ENCODE data around the gene SORCS1. TPM values are rescaled to one million over a fixed set of nuclear protein-coding genes. Genes with fewer than 3 reads are reported as not detected.
"Not testable (repeated sequence)": the region's sequence is repeated elsewhere in the genome, so short reads cannot be mapped to it uniquely, and the experiment has no call there.

The SORCS1 gene
- total RNA-seq, 2 experiments from 2014 or later, result not detected

- no peaks in the 10 kb centered on the region for H3K36me3 Mint-ChIP-seq (ENCODE audit: low read depth)
Observed at GRCh38 chr10:106942035-106942662, 222.4 kb downstream of the SORCS1 start.

GRCh38 chr10:106941297-106942034 is 223.0 kb downstream of the SORCS1 start:
- CTCF ChIA-PET, result no interaction called here
- DNase-seq, result no peak
- POLR2A ChIA-PET, result no interaction called here
- no peak overlapping the region for H3K27ac Mint-ChIP-seq
- no peaks in the 10 kb centered on the region for H3K36me3 Mint-ChIP-seq (ENCODE audit: low read depth)
- no peaks in the 10 kb centered on the region for H3K9me3 Mint-ChIP-seq (ENCODE audit: insufficient read depth)
- H3K4me3 Mint-ChIP-seq, result no peak overlapping the region
- H3K27me3 Mint-ChIP-seq (ENCODE audit: low read depth), result no peaks in the 10 kb centered on the region
- H3K4me1 Mint-ChIP-seq (ENCODE audit: low read depth), result no peaks in the 10 kb centered on the region
- ATAC-seq, result no peak

More at GRCh38 chr10:106942035-106942662, 222.4 kb downstream of the SORCS1 start:
- H3K27ac Mint-ChIP-seq, result no peak overlapping the region
- ChIA-PET CTCF (no interaction called here), POLR2A (no interaction called here)
- no peak overlapping the region for H3K4me3 Mint-ChIP-seq
- ATAC-seq, result no peak
- no peaks in the 10 kb centered on the region for H3K27me3 Mint-ChIP-seq (ENCODE audit: low read depth)
- no peak for DNase-seq
- H3K9me3 Mint-ChIP-seq (ENCODE audit: insufficient read depth), result no peaks in the 10 kb centered on the region
- H3K4me1 Mint-ChIP-seq (ENCODE audit: low read depth), result no peaks in the 10 kb centered on the region

GRCh38 chr10:106938513-106938912 is 226.0 kb downstream of the SORCS1 start:
- Mint-ChIP-seq H3K9me3 (ENCODE audit: insufficient read depth) (no peaks in the 10 kb centered on the region), H3K36me3 (ENCODE audit: low read depth) (no peaks in the 10 kb centered on the region), H3K4me3 (no peak overlapping the region), H3K4me1 (ENCODE audit: low read depth) (no peaks in the 10 kb centered on the region), H3K27ac (no peak overlapping the region), H3K27me3 (ENCODE audit: low read depth) (no peaks in the 10 kb centered on the region)
- ChIA-PET POLR2A (no interaction called here), CTCF (no interaction called here)
- ATAC-seq, result no peak
- DNase-seq, result no peak

- Mint-ChIP-seq H3K9me3 (ENCODE audit: insufficient read depth) (no peaks in the 10 kb centered on the region), H3K27me3 (ENCODE audit: low read depth) (no peaks in the 10 kb centered on the region), H3K36me3 (ENCODE audit: low read depth) (no peaks in the 10 kb centered on the region), H3K4me1 (ENCODE audit: low read depth) (no peaks in the 10 kb centered on the region), H3K4me3 (no peak overlapping the region), H3K27ac (no peak overlapping the region)
- CTCF ChIA-PET, result no interaction called here
- POLR2A ChIA-PET, result no interaction called here
- DNase-seq (no peak), ATAC-seq (no peak)
Observed at GRCh38 chr10:106935978-106936451, 228.5 kb downstream of the SORCS1 start.

- no peak overlapping the region for H3K4me3 Mint-ChIP-seq
- no peaks in the 10 kb centered on the region for H3K27me3 Mint-ChIP-seq (ENCODE audit: low read depth)
- POLR2A ChIA-PET, result no interaction called here
- no peaks in the 10 kb centered on the region for H3K9me3 Mint-ChIP-seq (ENCODE audit: insufficient read depth)
- ATAC-seq (no peak), DNase-seq (no peak)
- no peak overlapping the region for H3K27ac Mint-ChIP-seq
- no peaks in the 10 kb centered on the region for H3K4me1 Mint-ChIP-seq (ENCODE audit: low read depth)
- CTCF ChIA-PET, result no interaction called here
- H3K36me3 Mint-ChIP-seq (ENCODE audit: low read depth), result no peaks in the 10 kb centered on the region
Observed at GRCh38 chr10:106931853-106932249, 232.7 kb downstream of the SORCS1 start.

GRCh38 chr10:106931159-106931852 is 233.2 kb downstream of the SORCS1 start:
- H3K4me3 Mint-ChIP-seq, result no peak overlapping the region
- H3K27me3 Mint-ChIP-seq (ENCODE audit: low read depth), result no peaks in the 10 kb centered on the region
- DNase-seq (no peak), ATAC-seq (no peak)
- POLR2A ChIA-PET, result no interaction called here
- no peaks in the 10 kb centered on the region for H3K9me3 Mint-ChIP-seq (ENCODE audit: insufficient read depth)
- H3K27ac Mint-ChIP-seq, result no peak overlapping the region
- H3K4me1 Mint-ChIP-seq (ENCODE audit: low read depth), result no peaks in the 10 kb centered on the region
- CTCF ChIA-PET, result no interaction called here
- H3K36me3 Mint-ChIP-seq (ENCODE audit: low read depth), result no peaks in the 10 kb centered on the region

- DNase-seq (no peak), ATAC-seq (no peak)
- Mint-ChIP-seq H3K27me3 (ENCODE audit: low read depth) (no peaks in the 10 kb centered on the region), H3K4me1 (ENCODE audit: low read depth) (no peaks in the 10 kb centered on the region), H3K27ac (no peak overlapping the region), H3K36me3 (ENCODE audit: low read depth) (no peaks in the 10 kb centered on the region), H3K4me3 (no peak overlapping the region), H3K9me3 (ENCODE audit: insufficient read depth) (no peaks in the 10 kb centered on the region)
- ChIA-PET POLR2A (no interaction called here), CTCF (no interaction called here)
Observed at GRCh38 chr10:106930751-106931150, 233.8 kb downstream of the SORCS1 start.

GRCh38 chr10:106929291-106929895 is 235.1 kb downstream of the SORCS1 start:
- Mint-ChIP-seq H3K4me3 (no peak overlapping the region), H3K4me1 (ENCODE audit: low read depth) (no peaks in the 10 kb centered on the region), H3K27ac (no peak overlapping the region), H3K27me3 (ENCODE audit: low read depth) (no peaks in the 10 kb centered on the region), H3K36me3 (ENCODE audit: low read depth) (no peaks in the 10 kb centered on the region), H3K9me3 (ENCODE audit: insufficient read depth) (no peaks in the 10 kb centered on the region)
- ATAC-seq (no peak), DNase-seq (no peak)
- ChIA-PET CTCF (no interaction called here), POLR2A (no interaction called here)

GRCh38 chr10:106928151-106928550 is 236.4 kb downstream of the SORCS1 start:
- H3K36me3 Mint-ChIP-seq (ENCODE audit: low read depth); H3K4me1 Mint-ChIP-seq (ENCODE audit: low read depth); ATAC-seq; CTCF ChIA-PET; H3K9me3 Mint-ChIP-seq (ENCODE audit: insufficient read depth); H3K4me3 Mint-ChIP-seq; POLR2A ChIA-PET; H3K27ac Mint-ChIP-seq; H3K27me3 Mint-ChIP-seq (ENCODE audit: low read depth); DNase-seq: not testable (repeated sequence)

GRCh38 chr10:106925191-106925590 is 239.3 kb downstream of the SORCS1 start:
- Mint-ChIP-seq H3K4me1 (ENCODE audit: low read depth) (no peaks in the 10 kb centered on the region), H3K36me3 (ENCODE audit: low read depth) (no peaks in the 10 kb centered on the region), H3K9me3 (ENCODE audit: insufficient read depth) (no peaks in the 10 kb centered on the region), H3K27me3 (ENCODE audit: low read depth) (no peaks in the 10 kb centered on the region), H3K27ac (no peak overlapping the region), H3K4me3 (no peak overlapping the region)
- ATAC-seq (no peak), DNase-seq (no peak)
- ChIA-PET POLR2A (no interaction called here), CTCF (no interaction called here)

GRCh38 chr10:106920538-106920937 is 244.0 kb downstream of the SORCS1 start:
- H3K27me3 Mint-ChIP-seq (ENCODE audit: low read depth), result no peaks in the 10 kb centered on the region
- DNase-seq, result no peak
- no peaks in the 10 kb centered on the region for H3K9me3 Mint-ChIP-seq (ENCODE audit: insufficient read depth)
- ChIA-PET POLR2A (no interaction called here), CTCF (no interaction called here)
- H3K27ac Mint-ChIP-seq, result no peak overlapping the region
- H3K4me1 Mint-ChIP-seq (ENCODE audit: low read depth), result no peaks in the 10 kb centered on the region
- ATAC-seq, result no peak
- H3K36me3 Mint-ChIP-seq (ENCODE audit: low read depth), result no peaks in the 10 kb centered on the region
- no peak overlapping the region for H3K4me3 Mint-ChIP-seq

- no peak for DNase-seq
- POLR2A ChIA-PET, result no interaction called here
Observed at GRCh38 chr10:106919871-106920282, 244.6 kb downstream of the SORCS1 start.

More at GRCh38 chr10:106919871-106920282, 244.6 kb downstream of the SORCS1 start:
- CTCF ChIA-PET, result no interaction called here
- Mint-ChIP-seq H3K4me1 (ENCODE audit: low read depth) (no peaks in the 10 kb centered on the region), H3K27me3 (ENCODE audit: low read depth) (no peaks in the 10 kb centered on the region), H3K36me3 (ENCODE audit: low read depth) (no peaks in the 10 kb centered on the region), H3K9me3 (ENCODE audit: insufficient read depth) (no peaks in the 10 kb centered on the region), H3K27ac (no peak overlapping the region), H3K4me3 (no peak overlapping the region)
- ATAC-seq, result no peak

All from activated CD8-positive, alpha-beta T cell treated with anti-CD3 and anti-CD28 coated beads, Interleukin-2, amount 10 ng/mL, durations not matched to agents 7 days and 5 days (primary cell).